ENCODE data around the gene ARPC4. TPM values are rescaled to one million over a fixed set of nuclear protein-coding genes. Genes with fewer than 3 reads are reported as not detected.
A peak's percentile ranks its signal among the peaks of the same experiment; 100 is the strongest.

ARPC4 gene
- 150 to 179 TPM (median 177 TPM) in 3 replicates for total RNA-seq
- long read RNA-seq, transcript ARPC4-201 (6 exons, 2,582 nt), result major isoform, 50 of 61 reads
- long read RNA-seq, partial matches to known transcripts, result 7 of 61 reads
- long read RNA-seq, other reads (novel, unspliced or antisense), result 4 of 61 reads

- Mint-ChIP-seq H3K36me3 (ENCODE audit: low read depth) (peaks cover 16% of the 10 kb centered on the region), H3K4me1 (ENCODE audit: low read depth) (peaks cover 38% of the 10 kb centered on the region), H3K4me3 (ENCODE audit: unreplicated experiment) (peak within 1 kb of the TSS; percentile 94), H3K27ac (ENCODE audit: unreplicated experiment) (peak within 1 kb of the TSS; percentile 100), H3K27me3 (ENCODE audit: low read depth) (no peaks in the 10 kb centered on the region), H3K9me3 (ENCODE audit: low read depth) (no peaks in the 10 kb centered on the region)
- peak; percentile 96 for DNase-seq (ENCODE audit: low spot score)
- TF ChIP-seq, protein P1, sequence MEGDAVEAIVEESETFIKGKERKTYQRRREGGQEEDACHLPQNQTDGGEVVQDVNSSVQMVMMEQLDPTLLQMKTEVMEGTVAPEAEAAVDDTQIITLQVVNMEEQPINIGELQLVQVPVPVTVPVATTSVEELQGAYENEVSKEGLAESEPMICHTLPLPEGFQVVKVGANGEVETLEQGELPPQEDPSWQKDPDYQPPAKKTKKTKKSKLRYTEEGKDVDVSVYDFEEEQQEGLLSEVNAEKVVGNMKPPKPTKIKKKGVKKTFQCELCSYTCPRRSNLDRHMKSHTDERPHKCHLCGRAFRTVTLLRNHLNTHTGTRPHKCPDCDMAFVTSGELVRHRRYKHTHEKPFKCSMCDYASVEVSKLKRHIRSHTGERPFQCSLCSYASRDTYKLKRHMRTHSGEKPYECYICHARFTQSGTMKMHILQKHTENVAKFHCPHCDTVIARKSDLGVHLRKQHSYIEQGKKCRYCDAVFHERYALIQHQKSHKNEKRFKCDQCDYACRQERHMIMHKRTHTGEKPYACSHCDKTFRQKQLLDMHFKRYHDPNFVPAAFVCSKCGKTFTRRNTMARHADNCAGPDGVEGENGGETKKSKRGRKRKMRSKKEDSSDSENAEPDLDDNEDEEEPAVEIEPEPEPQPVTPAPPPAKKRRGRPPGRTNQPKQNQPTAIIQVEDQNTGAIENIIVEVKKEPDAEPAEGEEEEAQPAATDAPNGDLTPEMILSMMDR (IDR thresholded peaks at IDR 0.05), result peak; percentile 8
These were observed at the start of gene ARPC4, which contains the start of gene TADA3 for GRCh38 chr3:9792405-9793160. ARPC4 (plus strand) TSS chr3:9793082; CDS start chr3:9793122, 40 bp downstream. TADA3 (minus strand) TSS chr3:9792473; CDS start chr3:9791466, 1,007 bp downstream.

- Mint-ChIP-seq H3K9me3 (ENCODE audit: low read depth) (no peaks in the 10 kb centered on the region), H3K27ac (ENCODE audit: unreplicated experiment) (no peak overlapping the region), H3K4me3 (ENCODE audit: unreplicated experiment) (no peak overlapping the region), H3K27me3 (ENCODE audit: low read depth) (no peaks in the 10 kb centered on the region), H3K4me1 (ENCODE audit: low read depth) (peaks cover 13% of the 10 kb centered on the region), H3K36me3 (ENCODE audit: low read depth) (peaks cover 45% of the 10 kb centered on the region)
- DNase-seq (ENCODE audit: low spot score), result no peak
- TF ChIP-seq, protein P1 (IDR thresholded peaks at IDR 0.05), result no peak
These were observed 49.3 kb upstream of the ARPC4 start for GRCh38 chr3:9743548-9743947.

DNA sequence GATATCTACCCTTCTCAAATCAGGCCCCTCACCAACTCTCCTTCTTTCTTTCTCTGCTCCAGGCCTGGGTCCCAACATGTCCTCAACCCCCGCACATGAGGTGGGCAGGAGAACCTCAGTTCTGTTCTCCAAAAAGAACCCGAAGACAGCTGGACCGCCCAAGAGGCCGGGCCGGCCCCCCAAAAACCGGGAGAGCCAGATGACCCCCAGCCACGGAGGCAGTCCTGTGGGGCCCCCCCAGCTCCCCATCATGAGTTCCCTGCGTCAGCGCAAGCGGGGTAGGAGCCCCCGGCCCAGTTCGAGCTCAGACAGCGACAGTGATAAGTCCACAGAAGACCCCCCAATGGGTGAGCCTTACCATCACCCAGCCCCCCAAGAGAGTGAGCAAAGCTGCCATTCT is 48.7 kb upstream of the ARPC4 start:
- H3K36me3 Mint-ChIP-seq (ENCODE audit: low read depth), result peaks cover 43% of the 10 kb centered on the region
- H3K27me3 Mint-ChIP-seq (ENCODE audit: low read depth), result no peaks in the 10 kb centered on the region
- no peaks in the 10 kb centered on the region for H3K9me3 Mint-ChIP-seq (ENCODE audit: low read depth)
- no peak for DNase-seq (ENCODE audit: low spot score)
- H3K27ac Mint-ChIP-seq (ENCODE audit: unreplicated experiment), result no peak overlapping the region
- H3K4me3 Mint-ChIP-seq (ENCODE audit: unreplicated experiment), result no peak overlapping the region
- TF ChIP-seq, protein P1 (IDR thresholded peaks at IDR 0.05), result no peak
- H3K4me1 Mint-ChIP-seq (ENCODE audit: low read depth), result peaks cover 19% of the 10 kb centered on the region

DNA sequence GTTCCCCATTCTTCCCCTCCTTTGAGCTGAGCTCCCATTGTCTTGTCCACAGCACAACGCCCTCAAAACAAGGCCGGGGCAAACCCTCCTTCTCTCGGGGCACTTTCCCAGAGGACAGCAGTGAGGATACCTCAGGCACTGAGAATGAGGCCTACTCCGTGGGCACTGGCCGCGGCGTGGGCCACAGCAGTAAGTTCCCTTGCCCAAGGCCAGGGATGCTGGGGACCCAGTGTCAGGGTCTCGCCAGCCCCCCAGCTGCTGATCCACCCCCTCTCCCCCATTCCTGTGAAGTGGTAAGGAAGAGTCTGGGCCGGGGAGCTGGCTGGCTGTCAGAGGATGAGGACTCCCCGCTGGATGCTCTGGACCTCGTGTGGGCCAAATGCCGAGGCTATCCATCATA is 47.4 kb upstream of the ARPC4 start:
- H3K9me3 Mint-ChIP-seq (ENCODE audit: low read depth), result no peaks in the 10 kb centered on the region
- no peaks in the 10 kb centered on the region for H3K27me3 Mint-ChIP-seq (ENCODE audit: low read depth)
- TF ChIP-seq, protein P1 (IDR thresholded peaks at IDR 0.05), result no peak
- peaks cover 33% of the 10 kb centered on the region for H3K36me3 Mint-ChIP-seq (ENCODE audit: low read depth)
- H3K27ac Mint-ChIP-seq (ENCODE audit: unreplicated experiment), result no peak overlapping the region
- H3K4me3 Mint-ChIP-seq (ENCODE audit: unreplicated experiment), result no peak overlapping the region
- no peak for DNase-seq (ENCODE audit: low spot score)
- peaks cover 29% of the 10 kb centered on the region for H3K4me1 Mint-ChIP-seq (ENCODE audit: low read depth)

- DNase-seq (ENCODE audit: low spot score), result no peak
- TF ChIP-seq, protein P1 (IDR thresholded peaks at IDR 0.05), result no peak
- H3K27me3 Mint-ChIP-seq (ENCODE audit: low read depth), result no peaks in the 10 kb centered on the region
- peak overlapping the region; percentile 61 for H3K27ac Mint-ChIP-seq (ENCODE audit: unreplicated experiment)
- peaks cover 29% of the 10 kb centered on the region for H3K36me3 Mint-ChIP-seq (ENCODE audit: low read depth)
- peaks cover 38% of the 10 kb centered on the region for H3K4me1 Mint-ChIP-seq (ENCODE audit: low read depth)
- no peaks in the 10 kb centered on the region for H3K9me3 Mint-ChIP-seq (ENCODE audit: low read depth)
- H3K4me3 Mint-ChIP-seq (ENCODE audit: unreplicated experiment), result no peak overlapping the region
These were observed 46.6 kb upstream of the ARPC4 start for GRCh38 chr3:9746330-9746729.

Data from chondrocyte (in vitro differentiated cells).